Measurements from ENCODE around the gene WASHC2C.
"Not testable (repeated sequence)": the region's sequence is repeated elsewhere in the genome, so short reads cannot be mapped to it uniquely, and the experiment has no call there.

- TF ChIP-seq CTCF (conservative IDR thresholded peaks at IDR 0.05); ZFX (IDR thresholded peaks at IDR 0.05): not testable (repeated sequence)
Observed at GRCh38 chr10:45761622-45762021, 34.6 kb downstream of the WASHC2C start.
